H1 (cell line): ENCODE results near the gene SPOCK2. TPM values are rescaled to one million over a fixed set of nuclear protein-coding genes. Genes with fewer than 3 reads are reported as not detected.

Experiments
- BCL11A ChIP-seq, 2 experiments: IDR thresholded peaks; one replicate each; pipeline ENCODE4 v1.6.1; 2011; ENCODE audit warnings: low read depth in 2 of 2, low read length in 2 of 2, mild to moderate bottlenecking in 2 of 2
- polyA plus RNA-seq, 7 experiments: library from polyadenylated mRNA; depleted of rRNA in 3 of 7; stranded (reverse) in 5 of 7; unstranded in 2 of 7; fragments of >200 nt in 5 of 7; fragments of 200-250 nt in 2 of 7; gene quantifications; 1 replicate in 5 of 7; 2 replicates in 1 of 7; 4 replicates in 1 of 7; pipeline versions ENCODE4 v1.2.1 to v1.2.3, GENCODE V29; 2011 to 2013; ENCODE audit warnings: missing spikeins in 2 of 7, mixed read lengths in 2 of 7
- total RNA-seq: library from RNA; stranded (reverse); fragmentation: NEBNext Ultra II Directional; extraction: Animal tissue kit (Norgen Biotek cat#: 25700); gene quantifications from 2 replicates; pipeline ENCODE4 v1.2.1, GENCODE V29; 2021

Gene SPOCK2
- total and polyA plus RNA-seq, 2 of the 8 experiments (the other 6 are each of a cell fraction or from before 2014, with no cell fraction given), result 1.5 to 1.9 TPM

DNA sequence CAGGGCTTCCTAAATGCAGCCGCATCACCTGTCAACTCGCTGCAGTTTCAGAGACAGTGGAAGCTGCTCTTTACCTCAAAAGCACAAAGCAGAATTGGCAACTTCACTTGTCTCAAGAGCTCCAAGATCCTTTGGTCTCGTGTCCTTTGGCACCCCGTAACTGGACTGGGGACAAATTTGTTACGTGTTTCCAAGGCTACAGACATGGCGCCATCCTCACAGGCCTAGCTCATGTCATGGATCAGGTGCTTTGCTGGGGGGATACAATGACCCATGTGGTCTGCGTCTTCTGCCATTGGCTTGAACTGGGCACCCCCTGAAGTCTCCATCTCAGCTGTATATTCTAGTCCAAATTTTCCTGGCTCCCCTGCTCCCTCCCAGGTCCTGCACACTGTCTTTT is 75.6 kb downstream of the SPOCK2 start (continued):
- TF ChIP-seq BCL11A (IDR thresholded peaks at IDR 0.05; ENCODE audit: low read depth in 2 of 2, low read length in 2 of 2), result no peak
- TF ChIP-seq, all 59 proteins: peak for 0
